Endothelial cell of umbilical vein (primary cell): ENCODE measurements around the gene NDUFA11. TPM values are rescaled to one million over a fixed set of nuclear protein-coding genes. Genes with fewer than 3 reads are reported as not detected.

ENCODE experiments used
- BruUV-seq: library from RNA; stranded (reverse); fragments of 400-500 nt; replicated peaks from 2 replicates; lab custom pipeline; 2021; lab: Mats Ljungman, UMichigan
- CTCF ChIA-PET: fragments of 300-600, 350-600 bp; sonication (Branson Sonifier 250); formaldehyde crosslinking; loops from one replicate; lab custom pipeline; 2021; ENCODE audit warnings: antibody characterized with exemption, inconsistent platforms; lab: Charles Lee
- POLR2A ChIA-PET: fragments of 300-600, 350-600 bp; sonication (Branson Sonifier 250); formaldehyde crosslinking; loops from one replicate; lab custom pipeline; 2021; ENCODE audit warnings: antibody characterized with exemption, inconsistent platforms; lab: Charles Lee
- DNase-seq: peaks from one replicate; pipeline ENCODE4 v3.0.0-alpha.2; 2011; ENCODE audit warnings: low read depth, low spot score
- FAIRE-seq: peaks from 2 replicates; lab custom pipeline; 2011; peaks lifted over from hg19 to GRCh38; lab: Jason Lieb, UNC
- H2AFZ ChIP-seq: 2 replicates; pipeline ENCODE4 v1.6.0; 2012; ENCODE audit warnings: low read depth, low read length, control low read depth, inconsistent platforms
- H3K27ac ChIP-seq: 2 replicates; pipeline ENCODE4 v1.5.1; 2011; ENCODE audit warnings: low read depth, mild to moderate bottlenecking, control low read depth, low read length, moderate library complexity; ENCODE audit not compliant: insufficient read depth
- H3K27me3 ChIP-seq, 2 experiments: 2 replicates each; pipeline versions ENCODE4 v1.6.0 to v1.6.1; 2011; ENCODE audit warnings: low read length in 2 of 2, mixed read lengths in 1 of 2; ENCODE audit not compliant: control insufficient read depth in 2 of 2, insufficient read depth in 2 of 2
- H3K36me3 ChIP-seq, 2 experiments: 2 replicates in 1 of 2; 3 replicates in 1 of 2; pipeline ENCODE4 v1.5.1; 2011; ENCODE audit warnings: low read length in 2 of 2, mild to moderate bottlenecking in 1 of 2, moderate library complexity in 1 of 2; ENCODE audit not compliant: control insufficient read depth in 2 of 2, insufficient read depth in 2 of 2; ENCODE audit errors: extremely low read depth in 1 of 2
- H3K4me1 ChIP-seq: 3 replicates; pipeline ENCODE4 v1.5.1; 2011; ENCODE audit warnings: mild to moderate bottlenecking, low read length; ENCODE audit not compliant: control insufficient read depth, insufficient read depth; ENCODE audit errors: extremely low read depth
- H3K4me2 ChIP-seq: 2 replicates; pipeline ENCODE4 v1.6.1; 2011; ENCODE audit warnings: low read length, control low read depth, mixed read lengths; ENCODE audit not compliant: insufficient read depth
- H3K4me3 ChIP-seq, 3 experiments: fragments of 200-600 bp in 1 of 3; sonication (generic), shearing (Covaris generic) in 1 of 3; replicated peaks in 1 of 3; 2 replicates each; pipeline ENCODE4 v1.5.1; 2011 to 2016; ENCODE audit warnings: control low read depth in 3 of 3, low read length in 3 of 3, mild to moderate bottlenecking in 2 of 3, inconsistent platforms in 1 of 3, low read depth in 1 of 3, moderate library complexity in 1 of 3; ENCODE audit not compliant: insufficient read depth in 1 of 3
- H3K79me2 ChIP-seq: 2 replicates; pipeline ENCODE4 v1.6.0; 2012; ENCODE audit warnings: low read length, inconsistent platforms; ENCODE audit not compliant: control insufficient read depth, insufficient read depth
- H3K9ac ChIP-seq: replicated peaks from 2 replicates; pipeline ENCODE3; 2011; ENCODE audit warnings: low read length, control low read depth; ENCODE audit not compliant: insufficient read depth; ENCODE audit errors: extremely low read depth
- H3K9me1 ChIP-seq: replicated peaks from 3 replicates; pipeline ENCODE4 v1.6.0; 2011; ENCODE audit warnings: mild to moderate bottlenecking, low read length; ENCODE audit not compliant: control insufficient read depth, insufficient read depth; ENCODE audit errors: extremely low read depth
- H3K9me3 ChIP-seq: replicated peaks from 2 replicates; pipeline ENCODE4 v1.5.1; 2012; ENCODE audit warnings: low read length, inconsistent platforms; ENCODE audit not compliant: control insufficient read depth, insufficient read depth
- H4K20me1 ChIP-seq: replicated peaks from 2 replicates; pipeline ENCODE3; 2011; ENCODE audit warnings: mild to moderate bottlenecking, low read length; ENCODE audit not compliant: control insufficient read depth, insufficient read depth; ENCODE audit errors: extremely low read depth
- CTCF ChIP-seq, 2 donors: IDR thresholded peaks; 1 replicate in 1 of 2; 2 replicates in 1 of 2; pipeline ENCODE4 v1.5.1; 2011; ENCODE audit warnings: low read length in 2 of 2, mild to moderate bottlenecking in 2 of 2, moderate library complexity in 2 of 2, control low read depth in 1 of 2, inconsistent platforms in 1 of 2, low read depth in 1 of 2; ENCODE audit not compliant: insufficient read depth in 1 of 2; ENCODE audit errors: extremely low read depth in 1 of 2
- EZH2 ChIP-seq: IDR thresholded peaks from 2 replicates; pipeline ENCODE4 v1.6.1; 2012; ENCODE audit warnings: borderline replicate concordance, low read depth, mild to moderate bottlenecking, moderate library complexity, low read length, inconsistent platforms; ENCODE audit not compliant: severe bottlenecking
- FOS ChIP-seq: IDR thresholded peaks from 2 replicates; pipeline ENCODE4 v1.6.1; 2011; ENCODE audit warnings: mild to moderate bottlenecking, low read length, moderate library complexity, borderline replicate concordance; ENCODE audit not compliant: insufficient read depth
- GATA2 ChIP-seq: IDR thresholded peaks from 2 replicates; pipeline ENCODE4 v1.7.0; 2011; ENCODE audit warnings: low read depth, mild to moderate bottlenecking, moderate library complexity, mixed read lengths, low read length; ENCODE audit not compliant: insufficient read length, insufficient read depth
- JUN ChIP-seq: IDR thresholded peaks from 2 replicates; pipeline ENCODE4 v1.6.1; 2011; ENCODE audit warnings: borderline replicate concordance, low read depth; ENCODE audit not compliant: insufficient read length, insufficient read depth
- MAX ChIP-seq: IDR thresholded peaks from 2 replicates; pipeline ENCODE4 v1.6.1; 2011; ENCODE audit not compliant: insufficient read depth, insufficient read length
- MYC ChIP-seq: IDR thresholded peaks from one replicate; pipeline ENCODE4 v1.6.1; 2011; ENCODE audit warnings: mild to moderate bottlenecking, low read depth, low read length
- POLR2A ChIP-seq: IDR thresholded peaks from 2 replicates; pipeline ENCODE4 v1.6.1; 2012; ENCODE audit warnings: low read depth, mild to moderate bottlenecking, control low read depth, low read length
- POLR2AphosphoS5 ChIP-seq: IDR thresholded peaks from 2 replicates; pipeline ENCODE4 v1.6.1; 2012; ENCODE audit warnings: low read depth, mild to moderate bottlenecking, control low read depth, low read length, moderate library complexity; ENCODE audit not compliant: insufficient read depth
- dilution Hi-C: fragments of 300-500 bp; cut with MboI; formaldehyde crosslinking; loops from one replicate; pipeline ENCODE4 v1.15.0; 2019; ENCODE audit warnings: low sequenced_read_pairs; ENCODE audit not compliant: extremely low pct_ligation_motif_present
- intact Hi-C: fragments of 100-400 bp; cut with micrococcal nuclease; formaldehyde crosslinking; loops from one replicate; pipeline ENCODE4 v1.10.0; 2022
- polyA plus RNA-seq, 4 experiments: library from polyadenylated mRNA; depleted of rRNA in 3 of 4; stranded (reverse) in 3 of 4; unstranded in 1 of 4; fragments of >200 nt; gene quantifications; 2 replicates each; pipeline versions ENCODE4 v1.2.1 to v1.2.3, GENCODE V29; 2011 to 2012; ENCODE audit warnings: missing spikeins in 1 of 4
- total RNA-seq: library from RNA; stranded (reverse); gene quantifications from 2 replicates; pipeline ENCODE4 v1.2.3, GENCODE V29; 2021

The NDUFA11 gene
- total and polyA plus RNA-seq, 2 donors (not counting 3 experiments of a cell fraction or from before 2014, with no cell fraction given) = 281 to 876 TPM

DNA sequence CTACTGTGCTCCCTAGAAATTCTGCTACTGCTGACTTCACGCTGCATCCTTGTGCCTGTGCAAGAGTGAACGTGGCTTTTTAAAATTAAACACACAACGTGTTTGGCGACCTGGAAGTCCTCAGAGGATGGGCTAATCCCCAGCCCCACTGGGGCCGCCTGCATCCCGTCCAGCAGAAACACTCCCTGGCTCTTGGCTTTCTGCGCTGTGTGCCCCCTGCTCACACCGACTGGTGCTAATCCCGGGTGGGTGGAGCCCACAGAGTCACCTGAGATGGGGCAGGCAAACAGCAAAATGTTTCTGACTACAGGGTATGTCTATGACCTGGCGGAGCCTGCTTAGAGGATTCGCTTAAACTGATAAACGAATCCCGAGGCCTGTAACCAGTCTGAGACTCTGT lies 25.6 kb upstream of the NDUFA11 start:
- Histone ChIP-seq H3K36me3 (peaks cover 13 to 56% of the 10 kb centered on the region in 2 experiments), H3K4me2 (no peak overlapping the region), H2AFZ (no peak overlapping the region), H3K79me2 (no peaks in the 10 kb centered on the region), H3K9ac (no peak overlapping the region), H4K20me1 (no peaks in the 10 kb centered on the region), H3K27me3 (no peaks in the 10 kb centered on the region), H3K9me3 (no peaks in the 10 kb centered on the region), H3K4me1 (peaks cover 9% of the 10 kb centered on the region), H3K27ac (no peak overlapping the region), H3K9me1 (no peaks in the 10 kb centered on the region), H3K4me3 (no peak overlapping the region)
- dilution Hi-C loops = no loop called here
- DNase-seq (no peak), FAIRE-seq (no peak)
- BruUV-seq = no TSS peak
- POLR2A ChIA-PET = no interaction called here
- CTCF ChIA-PET = no interaction called here
- TF ChIP-seq POLR2A (no peak), MAX (no peak), JUN (no peak), CTCF (IDR thresholded peaks at IDR 0.05; ENCODE audit: extremely low read depth in 1 of 2, insufficient read depth in 1 of 2, low read depth in 1 of 2, low read length in 2 of 2) (no peak), FOS (no peak), MYC (no peak), POLR2AphosphoS5 (no peak), GATA2 (no peak), EZH2 (no peak)
- intact Hi-C loops = no loop called here
